GM23338 (cell line): ENCODE results near the gene MPHOSPH9.

Experiments
- CREB1 ChIP-seq: fragments of 250-450 bp; sonication (Bioruptor Pico); IDR thresholded peaks from 2 replicates; pipeline ENCODE4 v1.5.0; 2020; ENCODE audit warnings: low read depth, mild to moderate bottlenecking, moderate library complexity
- EZH2 ChIP-seq: fragments of 200-600 bp; sonication (generic); IDR thresholded peaks from one replicate; pipeline ENCODE4 v1.8.0; 2017; ENCODE audit warnings: antibody characterized with exemption, mild to moderate bottlenecking, low read depth; ENCODE audit not compliant: unreplicated experiment
- EZH2phosphoT487 ChIP-seq: fragments of 200-600 bp; sonication (generic); IDR thresholded peaks from one replicate; pipeline ENCODE4 v1.8.1; 2018; ENCODE audit warnings: antibody characterized with exemption; ENCODE audit not compliant: unreplicated experiment
- POLR2AphosphoS5 ChIP-seq: IDR thresholded peaks from 2 replicates; pipeline ENCODE4 v1.6.1; 2016; ENCODE audit warnings: antibody characterized with exemption, low read depth
- TF ChIP-seq, protein P1 (sequence below), 2 experiments: fragments of 200-600 bp in 1 of 2; sonication (generic) in 1 of 2; conservative IDR thresholded peaks; 2 replicates each; pipeline versions ENCODE4 v1.5.1 to v1.6.1; 2016 to 2017; ENCODE audit warnings: antibody characterized with exemption in 2 of 2, low read depth in 2 of 2, mild to moderate bottlenecking in 2 of 2, moderate library complexity in 1 of 2
- TF ChIP-seq, protein P2 (sequence below): IDR thresholded peaks from one replicate; pipeline ENCODE4 v1.6.1; 2018; ENCODE audit warnings: antibody characterized with exemption; ENCODE audit not compliant: unreplicated experiment

- TF ChIP-seq, protein P1, sequence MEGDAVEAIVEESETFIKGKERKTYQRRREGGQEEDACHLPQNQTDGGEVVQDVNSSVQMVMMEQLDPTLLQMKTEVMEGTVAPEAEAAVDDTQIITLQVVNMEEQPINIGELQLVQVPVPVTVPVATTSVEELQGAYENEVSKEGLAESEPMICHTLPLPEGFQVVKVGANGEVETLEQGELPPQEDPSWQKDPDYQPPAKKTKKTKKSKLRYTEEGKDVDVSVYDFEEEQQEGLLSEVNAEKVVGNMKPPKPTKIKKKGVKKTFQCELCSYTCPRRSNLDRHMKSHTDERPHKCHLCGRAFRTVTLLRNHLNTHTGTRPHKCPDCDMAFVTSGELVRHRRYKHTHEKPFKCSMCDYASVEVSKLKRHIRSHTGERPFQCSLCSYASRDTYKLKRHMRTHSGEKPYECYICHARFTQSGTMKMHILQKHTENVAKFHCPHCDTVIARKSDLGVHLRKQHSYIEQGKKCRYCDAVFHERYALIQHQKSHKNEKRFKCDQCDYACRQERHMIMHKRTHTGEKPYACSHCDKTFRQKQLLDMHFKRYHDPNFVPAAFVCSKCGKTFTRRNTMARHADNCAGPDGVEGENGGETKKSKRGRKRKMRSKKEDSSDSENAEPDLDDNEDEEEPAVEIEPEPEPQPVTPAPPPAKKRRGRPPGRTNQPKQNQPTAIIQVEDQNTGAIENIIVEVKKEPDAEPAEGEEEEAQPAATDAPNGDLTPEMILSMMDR (conservative IDR thresholded peaks at IDR 0.05; ENCODE audit: low read depth in 2 of 2): no peak
- TF ChIP-seq EZH2: no peak
- TF ChIP-seq POLR2AphosphoS5: no peak
- TF ChIP-seq, protein P2, sequence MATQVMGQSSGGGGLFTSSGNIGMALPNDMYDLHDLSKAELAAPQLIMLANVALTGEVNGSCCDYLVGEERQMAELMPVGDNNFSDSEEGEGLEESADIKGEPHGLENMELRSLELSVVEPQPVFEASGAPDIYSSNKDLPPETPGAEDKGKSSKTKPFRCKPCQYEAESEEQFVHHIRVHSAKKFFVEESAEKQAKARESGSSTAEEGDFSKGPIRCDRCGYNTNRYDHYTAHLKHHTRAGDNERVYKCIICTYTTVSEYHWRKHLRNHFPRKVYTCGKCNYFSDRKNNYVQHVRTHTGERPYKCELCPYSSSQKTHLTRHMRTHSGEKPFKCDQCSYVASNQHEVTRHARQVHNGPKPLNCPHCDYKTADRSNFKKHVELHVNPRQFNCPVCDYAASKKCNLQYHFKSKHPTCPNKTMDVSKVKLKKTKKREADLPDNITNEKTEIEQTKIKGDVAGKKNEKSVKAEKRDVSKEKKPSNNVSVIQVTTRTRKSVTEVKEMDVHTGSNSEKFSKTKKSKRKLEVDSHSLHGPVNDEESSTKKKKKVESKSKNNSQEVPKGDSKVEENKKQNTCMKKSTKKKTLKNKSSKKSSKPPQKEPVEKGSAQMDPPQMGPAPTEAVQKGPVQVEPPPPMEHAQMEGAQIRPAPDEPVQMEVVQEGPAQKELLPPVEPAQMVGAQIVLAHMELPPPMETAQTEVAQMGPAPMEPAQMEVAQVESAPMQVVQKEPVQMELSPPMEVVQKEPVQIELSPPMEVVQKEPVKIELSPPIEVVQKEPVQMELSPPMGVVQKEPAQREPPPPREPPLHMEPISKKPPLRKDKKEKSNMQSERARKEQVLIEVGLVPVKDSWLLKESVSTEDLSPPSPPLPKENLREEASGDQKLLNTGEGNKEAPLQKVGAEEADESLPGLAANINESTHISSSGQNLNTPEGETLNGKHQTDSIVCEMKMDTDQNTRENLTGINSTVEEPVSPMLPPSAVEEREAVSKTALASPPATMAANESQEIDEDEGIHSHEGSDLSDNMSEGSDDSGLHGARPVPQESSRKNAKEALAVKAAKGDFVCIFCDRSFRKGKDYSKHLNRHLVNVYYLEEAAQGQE: no peak
- TF ChIP-seq CREB1: no peak
- no peak for TF ChIP-seq EZH2phosphoT487
These were observed 40.2 kb upstream of the MPHOSPH9 start for GRCh38 chr12:123273166-123273565.
